GM13977 (cell line): Measurements from ENCODE around the gene MYCBP2.

Source experiments
- DNase-seq: peaks from one replicate; pipeline ENCODE4 v3.0.0; 2012; ENCODE audit warnings: low spot score
- CTCF ChIP-seq: IDR thresholded peaks from 2 replicates; pipeline ENCODE4 v1.5.1; 2012; ENCODE audit warnings: mild to moderate bottlenecking, control low read depth; ENCODE audit not compliant: insufficient read depth; ENCODE audit errors: extremely low read depth, missing control alignments
- in situ Hi-C: fragments of 300-500 bp; cut with MboI; formaldehyde crosslinking; loops from one replicate; pipeline ENCODE4 v1.12.0; 2022; ENCODE audit warnings: low sequenced_read_pairs, low pct_unique_long_range_greater_than_20kb, mixed read lengths, inconsistent platforms; ENCODE audit not compliant: unreplicated experiment

Gene MYCBP2

GRCh38 chr13:77172650-77173049 is 154.2 kb downstream of the MYCBP2 start:
- no peak for DNase-seq
- TF ChIP-seq CTCF = no peak
- in situ Hi-C loops = no loop called here

- in situ Hi-C loops = no loop called here
- no peak for TF ChIP-seq CTCF
- DNase-seq = no peak
Observed at GRCh38 chr13:77171451-77171850, 155.4 kb downstream of the MYCBP2 start.

- in situ Hi-C loops = no loop called here
- TF ChIP-seq CTCF = no peak
- no peak for DNase-seq
Observed at GRCh38 chr13:77168237-77168636, 158.7 kb downstream of the MYCBP2 start.

- no peak for TF ChIP-seq CTCF
- in situ Hi-C loops = no loop called here
- no peak for DNase-seq
Observed at GRCh38 chr13:77150651-77151050, 176.2 kb downstream of the MYCBP2 start.

GRCh38 chr13:77143431-77143830 is 183.5 kb downstream of the MYCBP2 start:
- TF ChIP-seq CTCF = no peak
- no peak for DNase-seq
- in situ Hi-C loops = no loop called here

GRCh38 chr13:77139306-77139705 is 187.6 kb downstream of the MYCBP2 start:
- in situ Hi-C loops = no loop called here
- no peak for TF ChIP-seq CTCF
- no peak for DNase-seq

- in situ Hi-C loops = no loop called here
- no peak for TF ChIP-seq CTCF
Observed at GRCh38 chr13:77138813-77139212, 188.1 kb downstream of the MYCBP2 start.

More at GRCh38 chr13:77138813-77139212, 188.1 kb downstream of the MYCBP2 start:
- DNase-seq = no peak
